Sigmoid colon (tissue), 7 donors: ENCODE measurements around the gene IRF2. TPM values are rescaled to one million over a fixed set of nuclear protein-coding genes. Genes with fewer than 3 reads are reported as not detected.

Experiments used
- DNase-seq: peaks from one replicate; pipeline ENCODE4 v3.0.0-alpha.2; 2019
- H3K27ac ChIP-seq, 4 donors: fragments of 200-600 bp; sonication (generic); one replicate each; pipeline ENCODE4 v1.5.1; 2016 to 2019; ENCODE audit warnings: mild to moderate bottlenecking in 1 of 4
- H3K27me3 ChIP-seq, 3 donors: fragments of 200-600 bp; sonication (generic); one replicate each; pipeline ENCODE4 v1.5.1; 2019; ENCODE audit warnings: mild to moderate bottlenecking in 1 of 3
- H3K36me3 ChIP-seq, 4 donors: fragments of 200-600 bp; sonication (generic); one replicate each; pipeline ENCODE4 v1.5.1; 2016 to 2019
- H3K4me1 ChIP-seq, 4 donors: fragments of 200-600 bp; sonication (generic); one replicate each; pipeline ENCODE4 v1.5.1; 2017 to 2019
- H3K4me3 ChIP-seq, 4 donors: fragments of 200-600 bp; sonication (generic); one replicate each; pipeline ENCODE4 v1.5.1; 2017 to 2019; ENCODE audit warnings: mild to moderate bottlenecking in 2 of 4, moderate library complexity in 1 of 4
- H3K9me3 ChIP-seq, 4 donors: fragments of 200-600 bp in 3 of 4; sonication (generic) in 3 of 4; one replicate each; pipeline versions ENCODE4 v1.5.1 to v1.6.1; 2013 to 2019
- EP300 ChIP-seq, 4 donors: sonication (generic); formaldehyde crosslinking; IDR thresholded peaks; one replicate each; pipeline ENCODE4 v1.6.1; 2017; ENCODE audit warnings: antibody characterized with exemption in 4 of 4
- POLR2A ChIP-seq, 2 donors: fragments of 450-650 bp; IDR thresholded peaks; one replicate each; pipeline ENCODE4 v1.6.1; 2016; ENCODE audit warnings: antibody characterized with exemption in 2 of 2, mild to moderate bottlenecking in 2 of 2, moderate library complexity in 2 of 2
- POLR2AphosphoS5 ChIP-seq, 4 donors: sonication (generic); formaldehyde crosslinking; IDR thresholded peaks; one replicate each; pipeline ENCODE4 v1.6.1; 2017; ENCODE audit warnings: antibody characterized with exemption in 4 of 4
- WGBS, 2 donors: extraction: QIAGEN DNeasy Blood & Tissue Kit; methylation state at CpG; one replicate each; pipeline ENCODE4 v1.1.7; 2013; 5-methylcytosine and 5-hydroxymethylcytosine counted together
- intact Hi-C: fragments of 100-400 bp; cut with DNase I; formaldehyde crosslinking; loops from one replicate; pipeline ENCODE4 v1.15.1; 2023
- polyA plus RNA-seq, 3 donors: library from polyadenylated mRNA; stranded (reverse); fragments of 200-250 nt; gene quantifications; one replicate each; pipeline ENCODE4 v1.2.3, GENCODE V29; 2013
- total RNA-seq, 4 donors: library from RNA; depleted of rRNA; stranded (reverse); fragments of >200 nt; gene quantifications; one replicate each; pipeline ENCODE4 v1.1.0, GENCODE V29; 2016
- TF ChIP-seq, protein P1 (sequence below), 4 experiments: fragments of 450-650 bp in 3 of 4; fragments of 200-600 bp in 1 of 4; IDR thresholded peaks; one replicate each; pipeline ENCODE4 v1.5.1; 2016 to 2019; ENCODE audit warnings: antibody characterized with exemption in 4 of 4, mild to moderate bottlenecking in 3 of 4, moderate library complexity in 2 of 4
- donor health status: healthy with polysubstance abuse.
- donor health status: Bipolar disorder and iron deficiency.
- donor health status: healthy.

IRF2 gene
- total and polyA plus RNA-seq, 7 donors: 27.6 to 41.8 (median 31.9) TPM

DNA sequence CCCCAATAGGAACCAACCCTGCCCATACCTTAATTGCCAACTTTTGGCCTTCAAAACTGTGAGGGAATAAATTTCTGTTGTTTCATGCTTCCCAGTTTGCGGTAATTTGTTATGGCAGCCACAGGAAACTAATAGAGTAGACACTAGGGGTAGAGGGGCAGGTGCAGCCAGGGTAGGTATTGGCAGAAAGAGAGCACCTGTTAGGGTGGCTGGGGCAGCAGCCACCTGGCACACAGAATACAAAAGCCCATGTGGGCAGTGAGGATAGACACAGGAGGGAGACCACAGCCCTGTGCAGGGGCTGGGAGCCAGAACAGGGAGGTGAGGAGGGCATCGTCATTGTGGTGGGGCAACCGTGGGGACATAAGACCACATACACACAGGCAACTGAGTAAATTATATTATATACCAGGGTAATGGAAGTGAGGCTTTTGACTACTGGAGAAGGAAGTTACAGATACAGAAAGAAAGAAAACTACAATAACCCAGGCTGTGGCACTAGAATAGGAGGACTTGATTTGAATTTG lies 28.2 kb downstream of the IRF2 start:
- H3K4me1 ChIP-seq: peaks cover 0 to 69% (median 57%) of the 10 kb centered on the region in 4 donors
- H3K4me3 ChIP-seq: no peak overlapping the region
- no peak overlapping the region for H3K27ac ChIP-seq
- H3K9me3 ChIP-seq: no peaks in the 10 kb centered on the region
- no peaks in the 10 kb centered on the region for H3K36me3 ChIP-seq
- intact Hi-C loops: no loop called here
- WGBS, 2 donors: 69 to 93% methylated on average over 3 of the region's 3 CpGs
- no peak for DNase-seq
- TF ChIP-seq EP300 (IDR thresholded peaks at IDR 0.05) (no peak), POLR2AphosphoS5 (IDR thresholded peaks at IDR 0.05) (no peak), POLR2A (IDR thresholded peaks at IDR 0.05) (no peak)
- TF ChIP-seq, protein P1, sequence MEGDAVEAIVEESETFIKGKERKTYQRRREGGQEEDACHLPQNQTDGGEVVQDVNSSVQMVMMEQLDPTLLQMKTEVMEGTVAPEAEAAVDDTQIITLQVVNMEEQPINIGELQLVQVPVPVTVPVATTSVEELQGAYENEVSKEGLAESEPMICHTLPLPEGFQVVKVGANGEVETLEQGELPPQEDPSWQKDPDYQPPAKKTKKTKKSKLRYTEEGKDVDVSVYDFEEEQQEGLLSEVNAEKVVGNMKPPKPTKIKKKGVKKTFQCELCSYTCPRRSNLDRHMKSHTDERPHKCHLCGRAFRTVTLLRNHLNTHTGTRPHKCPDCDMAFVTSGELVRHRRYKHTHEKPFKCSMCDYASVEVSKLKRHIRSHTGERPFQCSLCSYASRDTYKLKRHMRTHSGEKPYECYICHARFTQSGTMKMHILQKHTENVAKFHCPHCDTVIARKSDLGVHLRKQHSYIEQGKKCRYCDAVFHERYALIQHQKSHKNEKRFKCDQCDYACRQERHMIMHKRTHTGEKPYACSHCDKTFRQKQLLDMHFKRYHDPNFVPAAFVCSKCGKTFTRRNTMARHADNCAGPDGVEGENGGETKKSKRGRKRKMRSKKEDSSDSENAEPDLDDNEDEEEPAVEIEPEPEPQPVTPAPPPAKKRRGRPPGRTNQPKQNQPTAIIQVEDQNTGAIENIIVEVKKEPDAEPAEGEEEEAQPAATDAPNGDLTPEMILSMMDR (IDR thresholded peaks at IDR 0.05): no peak
- no peaks in the 10 kb centered on the region for H3K27me3 ChIP-seq

DNA sequence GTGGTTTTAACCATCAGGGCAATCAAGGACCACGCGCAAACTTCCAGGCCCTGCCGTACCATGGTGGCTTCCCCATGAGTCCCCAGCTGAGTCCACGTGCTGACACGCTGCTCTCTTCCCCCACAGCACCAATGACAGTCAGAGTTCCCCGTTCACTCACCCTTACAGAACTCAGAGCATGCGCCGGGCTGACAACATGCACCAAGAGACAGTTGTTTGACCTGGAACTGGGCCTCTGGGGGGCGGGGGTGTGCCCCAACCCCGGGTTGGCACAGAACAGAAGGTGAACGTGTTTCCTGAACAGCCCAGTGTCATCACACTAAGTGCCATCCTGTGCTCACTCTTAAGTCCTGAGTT lies 29.4 kb downstream of the IRF2 start:
- intact Hi-C loops: no loop called here
- no peaks in the 10 kb centered on the region for H3K36me3 ChIP-seq
- no peak overlapping the region for H3K27ac ChIP-seq
- no peak overlapping the region for H3K4me3 ChIP-seq
- TF ChIP-seq POLR2A (IDR thresholded peaks at IDR 0.05) (no peak), EP300 (IDR thresholded peaks at IDR 0.05) (no peak), POLR2AphosphoS5 (IDR thresholded peaks at IDR 0.05) (no peak)
- TF ChIP-seq, protein P1 (IDR thresholded peaks at IDR 0.05): no peak
- no peak for DNase-seq
- H3K9me3 ChIP-seq: no peaks in the 10 kb centered on the region
- no peaks in the 10 kb centered on the region for H3K27me3 ChIP-seq
- 65 to 83% methylated on average over 11 of the region's 11 CpGs for WGBS, 2 donors
- H3K4me1 ChIP-seq: peaks cover 0 to 69% (median 61%) of the 10 kb centered on the region in 4 donors

DNA sequence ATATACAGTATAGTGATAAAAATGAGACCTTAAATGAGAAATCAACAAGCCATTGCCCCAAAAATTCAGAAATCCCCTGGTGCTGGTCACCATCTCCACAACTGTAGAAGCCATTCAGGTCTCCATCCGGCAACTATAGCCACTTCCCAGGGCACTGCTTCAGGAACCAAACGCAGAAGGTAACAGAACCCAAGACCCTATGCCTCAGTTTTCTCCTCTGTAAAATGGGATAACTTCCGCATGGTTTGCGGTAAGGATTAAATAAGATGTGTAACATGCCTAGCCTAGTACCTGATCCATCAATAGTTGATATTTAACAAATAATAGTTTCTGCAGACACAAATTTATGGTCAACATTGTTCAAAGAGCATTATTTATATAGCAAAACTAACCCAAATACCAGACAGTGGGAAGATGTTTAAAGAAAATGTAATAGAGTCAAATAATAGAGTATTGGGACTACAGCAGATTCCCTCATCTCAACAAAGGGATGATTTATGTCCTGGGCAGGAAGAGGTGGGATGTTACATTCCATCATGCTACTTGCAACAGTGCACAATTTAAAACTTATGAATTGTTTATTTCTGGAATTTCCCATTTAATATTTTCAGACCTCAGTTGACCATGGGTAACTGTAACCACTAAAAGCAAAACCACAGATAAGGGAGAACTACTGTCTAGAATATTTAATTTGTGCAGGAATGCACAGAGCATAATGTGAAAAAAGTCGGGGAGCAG lies 30.0 kb downstream of the IRF2 start:
- H3K4me1 ChIP-seq: peaks cover 0 to 69% (median 61%) of the 10 kb centered on the region in 4 donors
- H3K9me3 ChIP-seq: no peaks in the 10 kb centered on the region
- DNase-seq: no peak
- no peaks in the 10 kb centered on the region for H3K36me3 ChIP-seq
- 88 to 94% methylated on average over 5 of the region's 5 CpGs for WGBS, 2 donors
- intact Hi-C loops: no loop called here
- no peak overlapping the region for H3K4me3 ChIP-seq
- H3K27ac ChIP-seq: no peak overlapping the region
- H3K27me3 ChIP-seq: no peaks in the 10 kb centered on the region
- TF ChIP-seq, protein P1 (IDR thresholded peaks at IDR 0.05): no peak
- no peak for TF ChIP-seq POLR2AphosphoS5 (IDR thresholded peaks at IDR 0.05)

DNA sequence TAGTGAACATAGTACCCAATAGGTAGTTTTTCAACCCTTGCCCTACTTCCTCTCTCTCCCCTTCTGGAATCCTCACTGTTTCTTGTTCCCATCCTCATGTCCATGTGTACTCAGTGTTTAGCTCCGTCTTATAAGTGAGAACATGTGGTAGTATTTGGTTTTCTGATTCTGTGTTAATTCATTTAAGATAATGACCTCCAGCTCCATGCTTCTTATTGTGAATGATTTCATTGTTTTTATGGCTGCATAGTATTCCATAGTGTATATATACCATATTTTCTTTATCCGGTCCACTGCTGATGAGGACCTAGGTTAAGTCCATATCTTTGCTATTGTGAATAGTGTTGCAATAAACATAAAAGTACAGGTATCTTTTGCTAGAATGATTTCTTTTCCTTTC lies 31.0 kb downstream of the IRF2 start:
- WGBS, 2 donors: 98% methylated on average over 2 of the region's 2 CpGs
- Histone ChIP-seq H3K4me1 (peaks cover 0 to 68% (median 59%) of the 10 kb centered on the region in 4 donors), H3K4me3 (no peak overlapping the region), H3K36me3 (no peaks in the 10 kb centered on the region), H3K27me3 (no peaks in the 10 kb centered on the region), H3K27ac (no peak overlapping the region), H3K9me3 (no peaks in the 10 kb centered on the region)
- TF ChIP-seq POLR2AphosphoS5 (IDR thresholded peaks at IDR 0.05) (no peak), POLR2A (IDR thresholded peaks at IDR 0.05) (no peak), EP300 (IDR thresholded peaks at IDR 0.05) (no peak)
- TF ChIP-seq, protein P1 (IDR thresholded peaks at IDR 0.05): no peak
- DNase-seq: no peak
- intact Hi-C loops: no loop called here

DNA sequence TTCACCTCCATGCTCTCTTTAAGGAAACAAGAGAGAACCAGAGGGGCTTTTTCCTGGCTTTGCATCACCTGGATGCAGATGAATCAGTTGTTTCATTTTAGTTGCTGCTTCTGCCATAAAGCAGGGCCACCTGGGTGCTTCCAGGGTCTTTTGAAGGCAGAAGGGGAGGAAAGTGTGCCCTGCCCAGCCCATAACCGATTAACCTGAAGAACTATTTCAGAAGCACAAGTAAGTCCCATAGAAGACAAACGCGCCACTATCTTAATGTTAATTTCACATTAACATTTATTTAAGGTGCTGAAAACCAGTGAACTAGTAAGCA lies 32.1 kb downstream of the IRF2 start:
- Histone ChIP-seq H3K27ac (no peak overlapping the region), H3K4me3 (no peak overlapping the region), H3K36me3 (no peaks in the 10 kb centered on the region), H3K9me3 (no peaks in the 10 kb centered on the region), H3K4me1 (peaks cover 0 to 68% (median 56%) of the 10 kb centered on the region in 4 donors), H3K27me3 (no peaks in the 10 kb centered on the region)
- intact Hi-C loops: no loop called here
- WGBS, 2 donors: 90 to 92% methylated on average over 3 of the region's 3 CpGs
- DNase-seq: no peak
- TF ChIP-seq, protein P1 (IDR thresholded peaks at IDR 0.05): no peak
- no peak for TF ChIP-seq EP300 (IDR thresholded peaks at IDR 0.05)
- no peak for TF ChIP-seq POLR2A (IDR thresholded peaks at IDR 0.05)
- no peak for TF ChIP-seq POLR2AphosphoS5 (IDR thresholded peaks at IDR 0.05)
